ENCODE results near the gene MAPKAP1. TPM values are rescaled to one million over a fixed set of nuclear protein-coding genes. Genes with fewer than 3 reads are reported as not detected.

The MAPKAP1 gene
- polyA plus RNA-seq, 1 donor (not counting 4 experiments of a cell fraction or from before 2014, with no cell fraction given): 129 TPM

DNA sequence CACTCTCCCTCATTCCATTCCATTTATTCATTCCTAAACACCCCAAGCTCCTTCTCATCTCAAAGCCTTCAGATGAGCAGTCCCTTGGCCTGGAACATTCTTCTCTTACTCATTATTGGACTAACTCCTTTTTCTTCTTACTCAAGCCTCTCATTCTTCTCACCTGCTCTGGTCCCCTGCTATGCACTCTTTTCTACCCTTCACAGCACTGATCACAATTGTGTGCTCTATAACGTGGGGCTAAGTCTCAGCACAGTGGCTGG, 212.4 kb downstream of the MAPKAP1 start:
- FAIRE-seq: no peak
- Histone ChIP-seq H3K27ac (ENCODE audit: control insufficient read depth, insufficient read depth, low read length) (peak overlapping the region; percentile 11), H3K9me1 (ENCODE audit: control insufficient read depth, extremely low read depth, insufficient read depth, low read length) (no peaks in the 10 kb centered on the region), H3K36me3 (ENCODE audit: control insufficient read depth in 2 of 2, extremely low read depth in 1 of 2, insufficient read depth in 2 of 2, low read length in 2 of 2) (no peaks in the 10 kb centered on the region), H3K79me2 (ENCODE audit: control insufficient read depth, insufficient read depth, low read length) (no peaks in the 10 kb centered on the region), H3K4me1 (ENCODE audit: control insufficient read depth, extremely low read depth, insufficient read depth, low read length) (peaks cover 21% of the 10 kb centered on the region), H3K27me3 (ENCODE audit: control insufficient read depth, extremely low read depth, insufficient read depth, low read length) (no peaks in the 10 kb centered on the region), H3K4me2 (ENCODE audit: control insufficient read depth, extremely low read depth, insufficient read depth, low read depth, low read length) (no peak overlapping the region), H2AFZ (ENCODE audit: control insufficient read depth, low read length) (no peak overlapping the region), H3K9me3 (ENCODE audit: control insufficient read depth, low read depth, low read length) (no peaks in the 10 kb centered on the region), H4K20me1 (ENCODE audit: control insufficient read depth, extremely low read depth, insufficient read depth, low read length) (peaks cover 2% of the 10 kb centered on the region), H3K9ac (ENCODE audit: control insufficient read depth, extremely low read depth, insufficient read depth, low read length) (no peak overlapping the region), H3K4me3 (ENCODE audit: control insufficient read depth in 2 of 3, extremely low read depth in 1 of 3, insufficient read depth in 2 of 3, low read depth in 1 of 3, low read length in 3 of 3) (no peak overlapping the region)
- no peak for TF ChIP-seq CTCF (optimal IDR thresholded peaks at IDR 0.05 in 1 of 3, IDR thresholded peaks at IDR 0.05 in 1 of 3, conservative IDR thresholded peaks at IDR 0.05 in 1 of 3; ENCODE audit: extremely low read depth in 1 of 3, insufficient read depth in 2 of 3, low read length in 3 of 3)
- TF ChIP-seq EZH2 (IDR thresholded peaks at IDR 0.05; ENCODE audit: low read length): no peak
- dilution Hi-C loops (cut with MboI; ENCODE audit: extremely low pct_ligation_motif_present, low sequenced_read_pairs): no loop called here
- no peak for DNase-seq (ENCODE audit: low read depth, low spot score)

DNA sequence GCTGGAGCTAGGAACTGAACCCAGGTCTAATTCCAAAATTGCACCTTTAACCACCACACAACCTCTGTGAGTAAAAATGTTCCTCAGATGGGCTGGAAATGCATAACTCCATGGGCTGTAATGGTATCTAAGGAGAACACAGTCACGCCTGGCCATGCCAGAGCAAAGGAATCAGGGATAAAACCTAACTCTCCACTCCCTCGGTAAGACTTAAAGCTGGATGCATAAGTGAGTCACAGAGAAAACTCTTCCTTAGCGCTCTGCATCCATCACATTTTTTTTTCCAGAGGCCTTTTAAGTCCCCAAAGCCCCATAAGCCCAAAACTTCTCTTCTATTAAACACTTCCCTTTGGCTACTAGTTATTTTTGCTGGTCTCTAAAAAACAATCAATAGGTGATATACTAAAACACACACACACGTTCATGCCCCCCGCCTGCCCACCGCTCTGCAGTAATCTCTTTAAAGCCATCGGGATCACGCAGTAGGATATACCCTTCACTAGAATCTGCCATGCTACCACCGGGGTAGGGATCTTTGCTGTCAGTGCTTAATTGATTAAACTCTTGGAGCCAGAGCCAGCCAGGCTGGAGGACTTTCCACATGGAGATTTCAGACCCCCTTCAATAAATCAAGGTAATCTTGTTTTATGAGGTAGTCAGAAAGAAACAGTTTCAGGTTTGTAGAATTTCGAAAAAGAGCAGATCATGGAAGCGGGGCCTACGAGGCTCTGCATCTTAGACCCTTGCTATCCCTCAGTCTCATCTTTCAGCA, 212.9 kb downstream of the MAPKAP1 start:
- H4K20me1 ChIP-seq (ENCODE audit: control insufficient read depth, extremely low read depth, insufficient read depth, low read length): peaks cover 2% of the 10 kb centered on the region
- dilution Hi-C loops (cut with MboI; ENCODE audit: extremely low pct_ligation_motif_present, low sequenced_read_pairs): no loop called here
- H3K9me3 ChIP-seq (ENCODE audit: control insufficient read depth, low read depth, low read length): no peaks in the 10 kb centered on the region
- no peak overlapping the region for H2AFZ ChIP-seq (ENCODE audit: control insufficient read depth, low read length)
- H3K9ac ChIP-seq (ENCODE audit: control insufficient read depth, extremely low read depth, insufficient read depth, low read length): no peak overlapping the region
- H3K27me3 ChIP-seq (ENCODE audit: control insufficient read depth, extremely low read depth, insufficient read depth, low read length): no peaks in the 10 kb centered on the region
- H3K79me2 ChIP-seq (ENCODE audit: control insufficient read depth, insufficient read depth, low read length): no peaks in the 10 kb centered on the region
- H3K4me1 ChIP-seq (ENCODE audit: control insufficient read depth, extremely low read depth, insufficient read depth, low read length): peaks cover 21% of the 10 kb centered on the region
- TF ChIP-seq EZH2 (IDR thresholded peaks at IDR 0.05; ENCODE audit: low read length): no peak
- no peak for TF ChIP-seq CTCF (optimal IDR thresholded peaks at IDR 0.05 in 1 of 3, IDR thresholded peaks at IDR 0.05 in 1 of 3, conservative IDR thresholded peaks at IDR 0.05 in 1 of 3; ENCODE audit: extremely low read depth in 1 of 3, insufficient read depth in 2 of 3, low read length in 3 of 3)
- FAIRE-seq: no peak
- no peak overlapping the region for H3K4me3 ChIP-seq (ENCODE audit: control insufficient read depth in 2 of 3, extremely low read depth in 1 of 3, insufficient read depth in 2 of 3, low read depth in 1 of 3, low read length in 3 of 3)
- H3K36me3 ChIP-seq (ENCODE audit: control insufficient read depth in 2 of 2, extremely low read depth in 1 of 2, insufficient read depth in 2 of 2, low read length in 2 of 2): no peaks in the 10 kb centered on the region
- no peak overlapping the region for H3K4me2 ChIP-seq (ENCODE audit: control insufficient read depth, extremely low read depth, insufficient read depth, low read depth, low read length)
- no peak overlapping the region for H3K27ac ChIP-seq (ENCODE audit: control insufficient read depth, insufficient read depth, low read length)
- DNase-seq (ENCODE audit: low read depth, low spot score): no peak
- H3K9me1 ChIP-seq (ENCODE audit: control insufficient read depth, extremely low read depth, insufficient read depth, low read length): no peaks in the 10 kb centered on the region

All from keratinocyte (primary cell).